Caco-2 (cell line): ENCODE results near the gene EEPD1. TPM values are rescaled to one million over a fixed set of nuclear protein-coding genes. Genes with fewer than 3 reads are reported as not detected.
"Not testable (repeated sequence)": the region's sequence is repeated elsewhere in the genome, so short reads cannot be mapped to it uniquely, and the experiment has no call there.

Source experiments
- BruUV-seq: library from RNA; stranded (reverse); fragments of 400-500 nt; replicated peaks from 2 replicates; lab custom pipeline; 2021; lab: Mats Ljungman, UMichigan
- CTCF ChIA-PET: fragments of 300-600 bp; sonication (Branson Sonifier 250); formaldehyde crosslinking; loops from one replicate; lab custom pipeline; 2022; ENCODE audit warnings: antibody characterized with exemption; lab: Charles Lee
- POLR2A ChIA-PET: fragments of 300-600 bp; sonication (Branson Sonifier 250); formaldehyde crosslinking; loops from one replicate; lab custom pipeline; 2022; ENCODE audit warnings: antibody characterized with exemption; lab: Charles Lee
- DNase-seq, 2 experiments: peaks; one replicate each; pipeline versions ENCODE4 v3.0.0 to v3.0.0-alpha.2; 2020 to 2022
- H3K27me3 ChIP-seq: replicated peaks from 2 replicates; pipeline ENCODE4 v1.6.0; 2011; ENCODE audit warnings: low read length; ENCODE audit not compliant: control insufficient read depth, insufficient read depth
- H3K36me3 ChIP-seq: 2 replicates; pipeline ENCODE4 v1.5.1; 2011; ENCODE audit warnings: low read length; ENCODE audit not compliant: control insufficient read depth, insufficient read depth
- H3K4me1 ChIP-seq: fragments of 250-450 bp; sonication (Bioruptor Pico); 2 replicates; pipeline ENCODE4 v1.5.1; 2020; ENCODE audit warnings: mild to moderate bottlenecking
- H3K4me3 ChIP-seq: 2 replicates; pipeline ENCODE4 v1.5.1; 2011; ENCODE audit warnings: low read depth, mild to moderate bottlenecking, control low read depth, low read length
- H3K9me3 ChIP-seq: fragments of 250-450 bp; sonication (Bioruptor Pico); 2 replicates; pipeline ENCODE4 v1.5.1; 2020; ENCODE audit warnings: mild to moderate bottlenecking, moderate library complexity
- H3K27ac Mint-ChIP-seq: one replicate; pipeline ENCODE4 v1.8.0; 2022; ENCODE audit warnings: mixed read lengths; ENCODE audit not compliant: unreplicated experiment
- H3K27me3 Mint-ChIP-seq: one replicate; pipeline ENCODE4 v1.8.0; 2022; ENCODE audit warnings: mixed read lengths; ENCODE audit not compliant: insufficient read depth, unreplicated experiment
- H3K36me3 Mint-ChIP-seq: one replicate; pipeline ENCODE4 v1.8.0; 2022; ENCODE audit warnings: mild to moderate bottlenecking, mixed read lengths; ENCODE audit not compliant: insufficient read depth, unreplicated experiment
- H3K4me1 Mint-ChIP-seq: one replicate; pipeline ENCODE4 v1.8.0; 2022; ENCODE audit warnings: low read depth, mixed read lengths; ENCODE audit not compliant: unreplicated experiment
- H3K4me3 Mint-ChIP-seq: one replicate; pipeline ENCODE4 v1.8.0; 2022; ENCODE audit warnings: mild to moderate bottlenecking, moderate library complexity, mixed read lengths; ENCODE audit not compliant: unreplicated experiment
- H3K9me3 Mint-ChIP-seq: one replicate; pipeline ENCODE4 v1.8.0; 2022; ENCODE audit warnings: mixed read lengths; ENCODE audit not compliant: unreplicated experiment
- intact Hi-C: fragments of 100-400 bp; cut with micrococcal nuclease; formaldehyde crosslinking; loops from one replicate; pipeline ENCODE4 v1.10.0; 2022; ENCODE audit not compliant: unreplicated experiment
- total RNA-seq: library from RNA; stranded (reverse); gene quantifications from 2 replicates; pipeline ENCODE4 v1.2.3, GENCODE V29; 2022
- TF ChIP-seq, protein P1 (sequence below), 2 experiments: fragments of 200-600 bp in 1 of 2; IDR thresholded peaks; 1 replicate in 1 of 2; 2 replicates in 1 of 2; pipeline versions ENCODE4 v1.5.1 to v1.8.0; 2011 to 2022; ENCODE audit warnings: antibody characterized with exemption in 1 of 2, control low read depth in 1 of 2, inconsistent platforms in 1 of 2, low read depth in 1 of 2, low read length in 1 of 2, mild to moderate bottlenecking in 1 of 2, moderate library complexity in 1 of 2; ENCODE audit not compliant: insufficient read depth in 1 of 2, severe bottlenecking in 1 of 2, unreplicated experiment in 1 of 2

The EEPD1 gene
- total RNA-seq, 1 experiment from 2014 or later = 1.8 TPM

DNA sequence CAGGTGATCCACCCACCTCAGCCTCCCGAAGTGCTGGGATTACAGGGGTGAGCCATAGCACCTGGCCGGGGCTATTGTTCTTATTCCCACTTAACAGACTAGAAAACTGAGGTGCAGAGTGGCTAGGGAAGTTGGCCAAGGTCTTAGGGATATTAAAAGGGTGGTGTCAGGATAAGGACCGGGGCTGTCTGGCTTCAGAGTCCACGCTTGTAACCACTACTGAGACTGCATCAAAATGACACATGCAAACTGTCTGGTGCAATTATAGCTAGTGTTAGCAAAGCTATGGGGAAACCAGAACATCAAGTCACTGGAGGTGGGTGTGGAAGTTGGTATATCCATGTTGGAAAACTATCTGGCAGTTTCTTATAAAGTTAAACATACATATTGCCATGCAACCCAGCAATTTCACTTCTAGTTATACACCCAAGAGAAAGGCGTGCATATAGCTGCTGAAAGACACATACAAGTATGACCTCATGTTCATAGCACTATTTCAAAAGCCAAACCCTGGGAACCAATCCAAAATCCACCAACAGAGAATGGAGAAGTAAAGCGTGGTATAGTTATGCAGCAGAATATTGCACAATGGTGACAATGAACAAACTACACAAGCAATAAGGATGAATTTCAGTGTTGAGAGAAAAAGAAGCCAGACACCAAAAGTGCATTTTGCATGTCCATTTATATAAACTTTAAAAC is 33.9 kb upstream of the EEPD1 start:
- H3K4me3 Mint-ChIP-seq = no peak overlapping the region
- CTCF ChIA-PET = no interaction called here

DNA sequence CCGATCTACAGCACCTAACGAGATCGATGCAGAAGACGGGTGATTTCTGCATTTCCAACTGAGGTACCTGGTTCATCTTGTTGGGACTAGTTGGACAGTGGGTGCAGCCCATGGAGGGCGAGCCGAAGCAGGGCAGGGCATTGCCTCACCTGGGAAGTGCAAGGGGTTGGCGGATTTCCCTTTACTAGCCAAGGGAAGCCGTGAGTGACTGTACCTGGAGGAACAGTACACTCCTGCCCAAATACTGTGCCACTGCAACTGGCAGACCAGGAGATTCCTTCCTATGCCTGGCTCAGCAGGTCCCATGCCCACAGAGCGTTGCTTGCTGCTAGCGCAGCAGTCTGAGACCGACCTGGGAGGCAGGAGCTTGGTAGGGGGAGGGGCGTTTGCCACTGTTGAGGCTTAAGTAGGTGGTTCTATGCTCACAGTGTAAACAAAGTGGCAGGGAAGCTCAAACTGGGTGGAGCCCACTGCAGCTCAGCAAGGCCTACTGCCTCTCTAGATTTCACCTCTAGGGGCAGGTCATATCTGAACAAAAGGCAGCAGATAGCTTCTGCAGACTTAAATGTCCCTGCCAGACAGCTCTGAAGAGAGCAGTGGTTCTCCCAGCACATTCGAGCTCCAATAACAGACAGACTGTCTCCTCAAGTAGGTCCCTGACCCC is 32.9 kb upstream of the EEPD1 start:
- H3K9me3 ChIP-seq, DNase-seq, BruUV-seq, H3K4me3 Mint-ChIP-seq, H3K27ac Mint-ChIP-seq, H3K36me3 ChIP-seq, H3K27me3 ChIP-seq, intact Hi-C loops, H3K4me3 ChIP-seq, H3K36me3 Mint-ChIP-seq, POLR2A ChIA-PET, CTCF ChIA-PET, H3K4me1 Mint-ChIP-seq, H3K4me1 ChIP-seq: not testable (repeated sequence)
- Mint-ChIP-seq H3K9me3 (peaks cover 28% of the 10 kb centered on the region), H3K27me3 (peaks cover 13% of the 10 kb centered on the region)

More for the DNA sequence above, 33.9 kb upstream of the EEPD1 start:
- POLR2A ChIA-PET = no interaction called here
- intact Hi-C loops = no loop called here
- no peaks in the 10 kb centered on the region for H3K36me3 ChIP-seq
- Mint-ChIP-seq H3K36me3 (no peaks in the 10 kb centered on the region), H3K9me3 (peaks cover 28% of the 10 kb centered on the region), H3K4me1 (peaks cover 6% of the 10 kb centered on the region), H3K27ac (no peak overlapping the region), H3K27me3 (peaks cover 13% of the 10 kb centered on the region)
- H3K4me1 ChIP-seq = peaks cover 3% of the 10 kb centered on the region; the same call in 1 of the 2 replicates
- H3K4me3 ChIP-seq = no peak overlapping the region
- no peaks in the 10 kb centered on the region for H3K9me3 ChIP-seq
- no peak for DNase-seq
- BruUV-seq = no TSS peak
- TF ChIP-seq, protein P1, sequence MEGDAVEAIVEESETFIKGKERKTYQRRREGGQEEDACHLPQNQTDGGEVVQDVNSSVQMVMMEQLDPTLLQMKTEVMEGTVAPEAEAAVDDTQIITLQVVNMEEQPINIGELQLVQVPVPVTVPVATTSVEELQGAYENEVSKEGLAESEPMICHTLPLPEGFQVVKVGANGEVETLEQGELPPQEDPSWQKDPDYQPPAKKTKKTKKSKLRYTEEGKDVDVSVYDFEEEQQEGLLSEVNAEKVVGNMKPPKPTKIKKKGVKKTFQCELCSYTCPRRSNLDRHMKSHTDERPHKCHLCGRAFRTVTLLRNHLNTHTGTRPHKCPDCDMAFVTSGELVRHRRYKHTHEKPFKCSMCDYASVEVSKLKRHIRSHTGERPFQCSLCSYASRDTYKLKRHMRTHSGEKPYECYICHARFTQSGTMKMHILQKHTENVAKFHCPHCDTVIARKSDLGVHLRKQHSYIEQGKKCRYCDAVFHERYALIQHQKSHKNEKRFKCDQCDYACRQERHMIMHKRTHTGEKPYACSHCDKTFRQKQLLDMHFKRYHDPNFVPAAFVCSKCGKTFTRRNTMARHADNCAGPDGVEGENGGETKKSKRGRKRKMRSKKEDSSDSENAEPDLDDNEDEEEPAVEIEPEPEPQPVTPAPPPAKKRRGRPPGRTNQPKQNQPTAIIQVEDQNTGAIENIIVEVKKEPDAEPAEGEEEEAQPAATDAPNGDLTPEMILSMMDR (IDR thresholded peaks at IDR 0.05; ENCODE audit: insufficient read depth in 1 of 2, low read depth in 1 of 2, low read length in 1 of 2, severe bottlenecking in 1 of 2, unreplicated experiment in 1 of 2) = no peak
- H3K27me3 ChIP-seq = no peaks in the 10 kb centered on the region

DNA sequence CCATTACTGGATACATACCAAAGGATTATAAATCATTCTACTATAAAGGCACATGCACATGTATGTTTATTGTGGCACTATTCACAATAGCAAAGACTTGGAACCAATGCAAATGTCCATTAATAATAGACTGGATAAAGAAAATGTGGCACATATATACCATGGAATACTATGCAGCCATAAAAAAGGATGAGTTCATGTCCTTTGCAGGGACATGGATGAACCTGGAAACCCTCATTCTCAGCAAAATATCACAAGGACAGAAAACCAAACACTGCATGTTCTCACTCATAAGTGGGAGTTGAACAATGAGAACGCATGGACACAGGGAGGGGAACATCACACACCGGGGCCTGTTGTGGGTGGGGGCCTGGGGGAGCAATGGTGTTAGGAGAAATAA is 27.4 kb upstream of the EEPD1 start:
- DNase-seq, POLR2A ChIA-PET, H3K36me3 ChIP-seq, H3K4me1 Mint-ChIP-seq, BruUV-seq, intact Hi-C loops, H3K27ac Mint-ChIP-seq, H3K36me3 Mint-ChIP-seq, H3K9me3 ChIP-seq, H3K4me3 Mint-ChIP-seq, CTCF ChIA-PET, H3K4me3 ChIP-seq, H3K27me3 ChIP-seq, H3K4me1 ChIP-seq: not testable (repeated sequence)
- peaks cover 28% of the 10 kb centered on the region for H3K9me3 Mint-ChIP-seq
- peaks cover 13% of the 10 kb centered on the region for H3K27me3 Mint-ChIP-seq

DNA sequence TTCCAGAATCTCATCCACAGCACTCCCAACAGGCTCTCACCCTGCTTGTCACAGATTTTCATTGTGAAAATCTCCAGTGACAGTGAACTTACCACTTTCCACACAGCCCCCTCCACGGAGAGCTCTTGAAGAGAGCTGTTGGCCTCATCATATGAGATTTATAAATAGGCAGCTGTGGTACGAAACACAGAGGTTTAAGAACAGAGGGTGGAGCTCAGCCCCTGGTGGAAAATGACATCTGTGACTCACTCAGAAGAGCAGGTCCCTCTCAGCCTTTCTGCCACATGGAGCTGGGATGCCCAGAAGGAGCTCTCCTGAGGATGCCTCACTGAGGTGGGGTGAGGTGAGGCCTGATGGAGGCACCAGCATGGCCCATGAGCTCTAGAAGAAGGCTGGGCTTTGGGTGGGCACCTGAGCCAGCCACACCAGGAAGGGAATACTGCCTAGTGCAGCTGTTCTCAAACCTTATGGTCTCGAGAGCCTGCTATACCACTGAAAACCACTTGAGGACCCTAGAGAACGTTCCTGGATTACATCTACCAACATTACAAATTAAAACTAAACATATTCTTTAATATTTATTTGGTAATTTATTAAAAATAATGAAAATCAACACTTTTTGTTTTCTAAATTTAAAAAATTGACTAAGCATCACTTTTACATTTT is 25.8 kb upstream of the EEPD1 start:
- Histone ChIP-seq H3K4me3 (no peak overlapping the region), H3K4me1 (no peaks in the 10 kb centered on the region), H3K9me3 (no peaks in the 10 kb centered on the region), H3K27me3 (no peaks in the 10 kb centered on the region; the same call in 1 of the 2 replicates), H3K36me3 (no peaks in the 10 kb centered on the region)
- no peaks in the 10 kb centered on the region for H3K36me3 Mint-ChIP-seq
- H3K4me3 Mint-ChIP-seq = no peak overlapping the region
- BruUV-seq = no TSS peak
- H3K4me1 Mint-ChIP-seq = no peaks in the 10 kb centered on the region
- no peak for DNase-seq
- ChIA-PET POLR2A (no interaction called here), CTCF (no interaction called here)
- peaks cover 12% of the 10 kb centered on the region for H3K9me3 Mint-ChIP-seq
- TF ChIP-seq, protein P1 (IDR thresholded peaks at IDR 0.05; ENCODE audit: insufficient read depth in 1 of 2, low read depth in 1 of 2, low read length in 1 of 2, severe bottlenecking in 1 of 2, unreplicated experiment in 1 of 2) = no peak
- peaks cover 7% of the 10 kb centered on the region for H3K27me3 Mint-ChIP-seq
- no peak overlapping the region for H3K27ac Mint-ChIP-seq
- intact Hi-C loops = no loop called here
